ENCODE data around the gene SREK1IP1.

SREK1IP1 gene

GRCh38 chr5:64792469-64792868, 24.0 kb upstream of the SREK1IP1 start:
- no peak overlapping the region for H3K4me3 ChIP-seq (ENCODE audit: insufficient read depth, low read depth, low read length, poor library complexity, severe bottlenecking)
- no peaks in the 10 kb centered on the region for H3K4me1 ChIP-seq (ENCODE audit: control insufficient read depth, insufficient read depth, low read length, poor library complexity, severe bottlenecking)
- no peak overlapping the region for H3K27ac ChIP-seq (ENCODE audit: insufficient read depth, low read length, poor library complexity, severe bottlenecking)
- DNase-seq: no peak
- no peaks in the 10 kb centered on the region for H3K27me3 ChIP-seq (replicated peaks; ENCODE audit: control insufficient read depth, insufficient read depth, low read length, poor library complexity, severe bottlenecking)
- H3K36me3 ChIP-seq (ENCODE audit: control insufficient read depth, insufficient read depth, low read length): peaks cover 4% of the 10 kb centered on the region
- H3K9me3 ChIP-seq (ENCODE audit: control insufficient read depth, low read length): no peaks in the 10 kb centered on the region

- no peak overlapping the region for H3K27ac ChIP-seq (ENCODE audit: insufficient read depth, low read length, poor library complexity, severe bottlenecking)
- H3K36me3 ChIP-seq (ENCODE audit: control insufficient read depth, insufficient read depth, low read length): peaks cover 12% of the 10 kb centered on the region
- no peaks in the 10 kb centered on the region for H3K27me3 ChIP-seq (replicated peaks; ENCODE audit: control insufficient read depth, insufficient read depth, low read length, poor library complexity, severe bottlenecking)
- H3K4me1 ChIP-seq (ENCODE audit: control insufficient read depth, insufficient read depth, low read length, poor library complexity, severe bottlenecking): no peaks in the 10 kb centered on the region
- no peak for DNase-seq
- no peaks in the 10 kb centered on the region for H3K9me3 ChIP-seq (ENCODE audit: control insufficient read depth, low read length)
- no peak overlapping the region for H3K4me3 ChIP-seq (ENCODE audit: insufficient read depth, low read depth, low read length, poor library complexity, severe bottlenecking)
Observed at GRCh38 chr5:64790210-64790609, 21.7 kb upstream of the SREK1IP1 start.

- Histone ChIP-seq H3K27me3 (replicated peaks; ENCODE audit: control insufficient read depth, insufficient read depth, low read length, poor library complexity, severe bottlenecking) (no peaks in the 10 kb centered on the region), H3K9me3 (ENCODE audit: control insufficient read depth, low read length) (no peaks in the 10 kb centered on the region), H3K36me3 (ENCODE audit: control insufficient read depth, insufficient read depth, low read length) (peaks cover 12% of the 10 kb centered on the region), H3K4me3 (ENCODE audit: insufficient read depth, low read depth, low read length, poor library complexity, severe bottlenecking) (no peak overlapping the region), H3K27ac (ENCODE audit: insufficient read depth, low read length, poor library complexity, severe bottlenecking) (no peak overlapping the region), H3K4me1 (ENCODE audit: control insufficient read depth, insufficient read depth, low read length, poor library complexity, severe bottlenecking) (no peaks in the 10 kb centered on the region)
- DNase-seq: no peak
Observed at GRCh38 chr5:64789457-64789856, 21.0 kb upstream of the SREK1IP1 start.

GRCh38 chr5:64788156-64788555, 19.7 kb upstream of the SREK1IP1 start:
- no peak for DNase-seq
- Histone ChIP-seq H3K9me3 (ENCODE audit: control insufficient read depth, low read length) (no peaks in the 10 kb centered on the region), H3K36me3 (ENCODE audit: control insufficient read depth, insufficient read depth, low read length) (peaks cover 12% of the 10 kb centered on the region)

GRCh38 chr5:64786372-64786771, 17.9 kb upstream of the SREK1IP1 start:
- no peaks in the 10 kb centered on the region for H3K9me3 ChIP-seq (ENCODE audit: control insufficient read depth, low read length)
- no peak overlapping the region for H3K4me3 ChIP-seq (ENCODE audit: insufficient read depth, low read depth, low read length, poor library complexity, severe bottlenecking)
- no peak overlapping the region for H3K27ac ChIP-seq (ENCODE audit: insufficient read depth, low read length, poor library complexity, severe bottlenecking)
- no peaks in the 10 kb centered on the region for H3K4me1 ChIP-seq (ENCODE audit: control insufficient read depth, insufficient read depth, low read length, poor library complexity, severe bottlenecking)
- H3K36me3 ChIP-seq (ENCODE audit: control insufficient read depth, insufficient read depth, low read length): peaks cover 9% of the 10 kb centered on the region
- DNase-seq: no peak
- H3K27me3 ChIP-seq (replicated peaks; ENCODE audit: control insufficient read depth, insufficient read depth, low read length, poor library complexity, severe bottlenecking): no peaks in the 10 kb centered on the region

More at GRCh38 chr5:64788156-64788555, 19.7 kb upstream of the SREK1IP1 start:
- Histone ChIP-seq H3K4me3 (ENCODE audit: insufficient read depth, low read depth, low read length, poor library complexity, severe bottlenecking) (no peak overlapping the region), H3K27me3 (replicated peaks; ENCODE audit: control insufficient read depth, insufficient read depth, low read length, poor library complexity, severe bottlenecking) (no peaks in the 10 kb centered on the region), H3K4me1 (ENCODE audit: control insufficient read depth, insufficient read depth, low read length, poor library complexity, severe bottlenecking) (no peaks in the 10 kb centered on the region), H3K27ac (ENCODE audit: insufficient read depth, low read length, poor library complexity, severe bottlenecking) (no peak overlapping the region)

- Histone ChIP-seq H3K9me3 (ENCODE audit: control insufficient read depth, low read length) (no peaks in the 10 kb centered on the region), H3K4me1 (ENCODE audit: control insufficient read depth, insufficient read depth, low read length, poor library complexity, severe bottlenecking) (no peaks in the 10 kb centered on the region), H3K36me3 (ENCODE audit: control insufficient read depth, insufficient read depth, low read length) (peaks cover 8% of the 10 kb centered on the region), H3K4me3 (ENCODE audit: insufficient read depth, low read depth, low read length, poor library complexity, severe bottlenecking) (no peak overlapping the region), H3K27me3 (replicated peaks; ENCODE audit: control insufficient read depth, insufficient read depth, low read length, poor library complexity, severe bottlenecking) (no peaks in the 10 kb centered on the region), H3K27ac (ENCODE audit: insufficient read depth, low read length, poor library complexity, severe bottlenecking) (no peak overlapping the region)
- DNase-seq: peak; percentile 17 to 63 (median 45)
Observed at GRCh38 chr5:64784451-64785025, 16.0 kb upstream of the SREK1IP1 start.

GRCh38 chr5:64775291-64775690, 6.8 kb upstream of the SREK1IP1 start:
- Histone ChIP-seq H3K4me3 (ENCODE audit: insufficient read depth, low read depth, low read length, poor library complexity, severe bottlenecking) (no peak overlapping the region), H3K27me3 (replicated peaks; ENCODE audit: control insufficient read depth, insufficient read depth, low read length, poor library complexity, severe bottlenecking) (no peaks in the 10 kb centered on the region), H3K36me3 (ENCODE audit: control insufficient read depth, insufficient read depth, low read length) (peaks cover 9% of the 10 kb centered on the region), H3K27ac (ENCODE audit: insufficient read depth, low read length, poor library complexity, severe bottlenecking) (no peak overlapping the region), H3K4me1 (ENCODE audit: control insufficient read depth, insufficient read depth, low read length, poor library complexity, severe bottlenecking) (no peaks in the 10 kb centered on the region), H3K9me3 (ENCODE audit: control insufficient read depth, low read length) (no peaks in the 10 kb centered on the region)
- DNase-seq: no peak

- Histone ChIP-seq H3K4me3 (ENCODE audit: insufficient read depth, low read depth, low read length, poor library complexity, severe bottlenecking) (no peak overlapping the region), H3K9me3 (ENCODE audit: control insufficient read depth, low read length) (no peaks in the 10 kb centered on the region), H3K36me3 (ENCODE audit: control insufficient read depth, insufficient read depth, low read length) (peaks cover 9% of the 10 kb centered on the region), H3K27me3 (replicated peaks; ENCODE audit: control insufficient read depth, insufficient read depth, low read length, poor library complexity, severe bottlenecking) (no peaks in the 10 kb centered on the region), H3K4me1 (ENCODE audit: control insufficient read depth, insufficient read depth, low read length, poor library complexity, severe bottlenecking) (peaks cover 6% of the 10 kb centered on the region), H3K27ac (ENCODE audit: insufficient read depth, low read length, poor library complexity, severe bottlenecking) (no peak overlapping the region)
- no peak for DNase-seq
Observed at GRCh38 chr5:64773533-64773932, 5.0 kb upstream of the SREK1IP1 start.

GRCh38 chr5:64771736-64772135, 3.2 kb upstream of the SREK1IP1 start:
- no peak overlapping the region for H3K27ac ChIP-seq (ENCODE audit: insufficient read depth, low read length, poor library complexity, severe bottlenecking)
- H3K4me3 ChIP-seq (ENCODE audit: insufficient read depth, low read depth, low read length, poor library complexity, severe bottlenecking): no peak overlapping the region
- peaks cover 9% of the 10 kb centered on the region for H3K36me3 ChIP-seq (ENCODE audit: control insufficient read depth, insufficient read depth, low read length)
- no peaks in the 10 kb centered on the region for H3K9me3 ChIP-seq (ENCODE audit: control insufficient read depth, low read length)
- H3K27me3 ChIP-seq (replicated peaks; ENCODE audit: control insufficient read depth, insufficient read depth, low read length, poor library complexity, severe bottlenecking): no peaks in the 10 kb centered on the region
- H3K4me1 ChIP-seq (ENCODE audit: control insufficient read depth, insufficient read depth, low read length, poor library complexity, severe bottlenecking): peaks cover 12% of the 10 kb centered on the region
- DNase-seq: no peak

GRCh38 chr5:64769855-64770254, 1.4 kb upstream of the SREK1IP1 start:
- Histone ChIP-seq H3K36me3 (ENCODE audit: control insufficient read depth, insufficient read depth, low read length) (no peaks in the 10 kb centered on the region), H3K27me3 (replicated peaks; ENCODE audit: control insufficient read depth, insufficient read depth, low read length, poor library complexity, severe bottlenecking) (no peaks in the 10 kb centered on the region), H3K27ac (ENCODE audit: insufficient read depth, low read length, poor library complexity, severe bottlenecking) (no peak overlapping the region), H3K4me3 (ENCODE audit: insufficient read depth, low read depth, low read length, poor library complexity, severe bottlenecking) (peak overlapping the region; percentile 96), H3K9me3 (ENCODE audit: control insufficient read depth, low read length) (no peaks in the 10 kb centered on the region), H3K4me1 (ENCODE audit: control insufficient read depth, insufficient read depth, low read length, poor library complexity, severe bottlenecking) (peaks cover 20% of the 10 kb centered on the region)
- no peak for DNase-seq

All from effector memory CD4-positive, alpha-beta T cell (primary cell).